HEK293 (cell line): Measurements from ENCODE around the gene ADCYAP1R1.

Experiments
- BCL11A ChIP-seq: fragments of 450-650 bp; formaldehyde crosslinking; IDR thresholded peaks from 2 replicates; pipeline ENCODE4 v1.5.1; 2016; ENCODE audit warnings: low read depth, missing biosample characterization, missing genetic modification characterization
- KLF16 ChIP-seq: fragments of 450-650 bp; formaldehyde crosslinking; IDR thresholded peaks from 2 replicates; pipeline ENCODE4 v1.5.1; 2017; ENCODE audit warnings: missing biosample characterization, missing genetic modification characterization
- PRDM1 ChIP-seq: fragments of 450-650 bp; formaldehyde crosslinking; IDR thresholded peaks from 2 replicates; pipeline ENCODE4; 2016; ENCODE audit warnings: missing biosample characterization, missing genetic modification characterization
- ZBTB20 ChIP-seq: fragments of 450-650 bp; formaldehyde crosslinking; IDR thresholded peaks from 2 replicates; pipeline ENCODE4 v1.5.1; 2016; ENCODE audit warnings: missing biosample characterization, missing genetic modification characterization
- ZIC2 ChIP-seq: fragments of 450-650 bp; formaldehyde crosslinking; IDR thresholded peaks from 2 replicates; pipeline ENCODE4 v1.5.1; 2016; ENCODE audit warnings: missing biosample characterization, missing genetic modification characterization
- ZNF24 ChIP-seq: fragments of 450-650 bp; formaldehyde crosslinking; IDR thresholded peaks from 2 replicates; pipeline ENCODE4 v1.5.1; 2016; ENCODE audit warnings: missing biosample characterization, missing genetic modification characterization
- TF ChIP-seq, protein P1 (sequence below): fragments of 450-650 bp; formaldehyde crosslinking; IDR thresholded peaks from 2 replicates; pipeline ENCODE4 v1.5.1; 2016; ENCODE audit warnings: missing biosample characterization, missing genetic modification characterization
- TF ChIP-seq, protein P2 (sequence below): fragments of 450-650 bp; formaldehyde crosslinking; IDR thresholded peaks from 2 replicates; pipeline ENCODE4 v1.5.1; 2016; ENCODE audit warnings: missing biosample characterization, missing genetic modification characterization
- TF ChIP-seq, protein P3 (sequence below): fragments of 450-650 bp; formaldehyde crosslinking; IDR thresholded peaks from 2 replicates; pipeline ENCODE4 v1.5.1; 2016; ENCODE audit warnings: missing biosample characterization, missing genetic modification characterization

DNA sequence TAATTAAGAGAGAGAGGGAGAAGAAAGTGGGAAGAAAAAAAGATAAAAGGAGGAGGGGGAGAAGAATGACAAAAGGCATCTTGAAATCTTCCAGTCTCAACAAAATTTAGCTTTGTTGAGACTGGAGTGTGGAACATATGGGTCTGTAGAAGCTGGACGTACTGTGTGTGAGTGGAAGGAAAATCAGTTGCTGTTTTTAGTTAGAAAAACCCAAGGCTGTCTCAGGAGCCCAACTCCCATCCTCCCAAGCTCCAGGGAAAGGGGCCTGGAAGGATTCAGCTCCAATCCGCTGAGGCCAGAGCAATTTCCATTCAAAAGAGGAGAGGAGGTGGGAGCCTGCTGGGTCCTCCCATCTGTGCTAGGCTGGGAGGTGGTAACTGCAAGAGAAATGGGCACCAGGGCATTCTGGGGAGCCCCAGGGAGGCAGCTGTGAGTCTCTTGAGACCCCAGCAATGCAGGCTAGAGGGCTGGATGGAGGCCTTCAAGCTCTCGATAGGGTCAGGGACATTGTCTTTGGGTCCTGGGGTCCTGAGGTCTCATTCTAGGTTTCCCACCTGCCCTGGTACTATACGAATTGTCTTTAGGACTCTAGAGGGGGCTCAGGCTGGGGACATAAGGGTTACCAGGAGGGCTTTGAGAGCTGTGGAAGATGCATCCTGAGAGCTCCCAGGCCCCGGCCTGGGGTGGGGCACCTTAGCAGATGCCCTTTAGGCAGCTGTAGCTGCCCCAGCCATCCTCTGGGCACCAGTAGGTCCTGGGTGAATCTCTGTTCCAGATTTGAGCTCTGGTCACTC, 21.4 kb downstream of the ADCYAP1R1 start:
- TF ChIP-seq ZBTB20 (tag by site-specific recombination): no peak
- TF ChIP-seq, protein P1, sequence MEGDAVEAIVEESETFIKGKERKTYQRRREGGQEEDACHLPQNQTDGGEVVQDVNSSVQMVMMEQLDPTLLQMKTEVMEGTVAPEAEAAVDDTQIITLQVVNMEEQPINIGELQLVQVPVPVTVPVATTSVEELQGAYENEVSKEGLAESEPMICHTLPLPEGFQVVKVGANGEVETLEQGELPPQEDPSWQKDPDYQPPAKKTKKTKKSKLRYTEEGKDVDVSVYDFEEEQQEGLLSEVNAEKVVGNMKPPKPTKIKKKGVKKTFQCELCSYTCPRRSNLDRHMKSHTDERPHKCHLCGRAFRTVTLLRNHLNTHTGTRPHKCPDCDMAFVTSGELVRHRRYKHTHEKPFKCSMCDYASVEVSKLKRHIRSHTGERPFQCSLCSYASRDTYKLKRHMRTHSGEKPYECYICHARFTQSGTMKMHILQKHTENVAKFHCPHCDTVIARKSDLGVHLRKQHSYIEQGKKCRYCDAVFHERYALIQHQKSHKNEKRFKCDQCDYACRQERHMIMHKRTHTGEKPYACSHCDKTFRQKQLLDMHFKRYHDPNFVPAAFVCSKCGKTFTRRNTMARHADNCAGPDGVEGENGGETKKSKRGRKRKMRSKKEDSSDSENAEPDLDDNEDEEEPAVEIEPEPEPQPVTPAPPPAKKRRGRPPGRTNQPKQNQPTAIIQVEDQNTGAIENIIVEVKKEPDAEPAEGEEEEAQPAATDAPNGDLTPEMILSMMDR (tag by site-specific recombination): no peak
- TF ChIP-seq KLF16: no peak
- TF ChIP-seq PRDM1 (tag by site-specific recombination): no peak
- no peak for TF ChIP-seq BCL11A (tag by site-specific recombination)
- TF ChIP-seq, protein P2, sequence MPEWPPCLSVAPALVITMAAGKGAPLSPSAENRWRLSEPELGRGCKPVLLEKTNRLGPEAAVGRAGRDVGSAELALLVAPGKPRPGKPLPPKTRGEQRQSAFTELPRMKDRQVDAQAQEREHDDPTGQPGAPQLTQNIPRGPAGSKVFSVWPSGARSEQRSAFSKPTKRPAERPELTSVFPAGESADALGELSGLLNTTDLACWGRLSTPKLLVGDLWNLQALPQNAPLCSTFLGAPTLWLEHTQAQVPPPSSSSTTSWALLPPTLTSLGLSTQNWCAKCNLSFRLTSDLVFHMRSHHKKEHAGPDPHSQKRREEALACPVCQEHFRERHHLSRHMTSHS (tag by site-specific recombination): no peak
- TF ChIP-seq ZNF24: no peak
- TF ChIP-seq ZIC2: no peak
- TF ChIP-seq, protein P3, sequence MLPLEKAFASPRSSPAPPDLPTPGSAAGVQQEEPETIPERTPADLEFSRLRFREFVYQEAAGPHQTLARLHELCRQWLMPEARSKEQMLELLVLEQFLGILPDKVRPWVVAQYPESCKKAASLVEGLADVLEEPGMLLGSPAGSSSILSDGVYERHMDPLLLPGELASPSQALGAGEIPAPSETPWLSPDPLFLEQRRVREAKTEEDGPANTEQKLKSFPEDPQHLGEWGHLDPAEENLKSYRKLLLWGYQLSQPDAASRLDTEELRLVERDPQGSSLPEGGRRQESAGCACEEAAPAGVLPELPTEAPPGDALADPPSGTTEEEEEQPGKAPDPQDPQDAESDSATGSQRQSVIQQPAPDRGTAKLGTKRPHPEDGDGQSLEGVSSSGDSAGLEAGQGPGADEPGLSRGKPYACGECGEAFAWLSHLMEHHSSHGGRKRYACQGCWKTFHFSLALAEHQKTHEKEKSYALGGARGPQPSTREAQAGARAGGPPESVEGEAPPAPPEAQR (tag by site-specific recombination): no peak
